DMS114 treated with DMSO at 0.1 percent for 48 hours (cell line): Measurements from ENCODE around the gene CYB561D2.

Experiments used
- DNase-seq: peaks from one replicate; lab custom pipeline; 2025; ENCODE audit not compliant: unreplicated experiment; lab: John Stamatoyannopoulos, UW

The CYB561D2 gene

GRCh38 chr3:50340448-50341329 is 10.0 kb upstream of the CYB561D2 start, which contains the start of gene RASSF1:
RASSF1 (minus strand) TSS chr3:50340836; CDS start chr3:50340805, 31 bp downstream.
- DNase-seq, result no peak

GRCh38 chr3:50341537-50341936 is 9.1 kb upstream of the CYB561D2 start:
- no peak for DNase-seq

DNA sequence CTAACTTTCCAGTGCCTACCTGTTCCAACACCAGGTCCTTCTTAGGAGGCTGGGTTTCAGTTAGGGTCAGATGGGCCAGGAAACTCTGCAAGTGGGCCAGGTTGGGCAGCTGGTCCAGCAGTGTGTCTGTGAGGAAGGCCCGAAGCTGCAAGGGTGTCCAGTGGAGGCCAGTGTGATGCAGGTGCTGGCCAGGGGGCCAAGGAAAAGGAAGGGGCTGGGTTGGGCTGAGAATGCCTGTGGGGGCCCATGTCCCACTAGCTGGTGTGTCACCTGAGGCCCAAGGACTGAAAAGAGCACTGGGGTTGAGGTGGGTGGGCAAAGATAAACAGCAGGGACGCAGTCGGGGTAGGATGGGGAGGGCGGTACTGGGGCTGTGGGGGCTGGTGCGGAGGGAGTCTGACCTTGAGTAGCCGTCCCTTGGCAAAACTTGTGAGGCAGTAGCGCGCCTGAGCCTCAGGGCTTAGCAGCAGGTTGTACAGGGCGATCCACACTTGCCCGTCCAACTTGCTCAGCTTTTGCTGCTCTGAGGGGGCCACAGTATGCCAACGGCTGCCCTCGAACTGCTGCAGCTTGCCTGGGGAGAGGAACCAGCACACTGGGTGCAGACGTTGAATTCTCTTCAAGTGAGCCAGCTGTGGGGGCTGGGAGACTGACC is 8.5 kb upstream of the CYB561D2 start:
- DNase-seq, result no peak

- no peak for DNase-seq
Measured at GRCh38 chr3:50342813-50343633, 7.6 kb upstream of the CYB561D2 start.

GRCh38 chr3:50345008-50345407 is 5.7 kb upstream of the CYB561D2 start:
- DNase-seq, result no peak

GRCh38 chr3:50345586-50346234 is 5.0 kb upstream of the CYB561D2 start, which contains the start of gene ZMYND10:
ZMYND10 (minus strand) TSS chr3:50345732; CDS start chr3:50345579, 153 bp downstream.
- DNase-seq, result peak; percentile 52

GRCh38 chr3:50347187-50347813 is 3.4 kb upstream of the CYB561D2 start:
- DNase-seq, result no peak

- no peak for DNase-seq
Measured at GRCh38 chr3:50350213-50350526, 492 bp upstream of the CYB561D2 start.

DNA sequence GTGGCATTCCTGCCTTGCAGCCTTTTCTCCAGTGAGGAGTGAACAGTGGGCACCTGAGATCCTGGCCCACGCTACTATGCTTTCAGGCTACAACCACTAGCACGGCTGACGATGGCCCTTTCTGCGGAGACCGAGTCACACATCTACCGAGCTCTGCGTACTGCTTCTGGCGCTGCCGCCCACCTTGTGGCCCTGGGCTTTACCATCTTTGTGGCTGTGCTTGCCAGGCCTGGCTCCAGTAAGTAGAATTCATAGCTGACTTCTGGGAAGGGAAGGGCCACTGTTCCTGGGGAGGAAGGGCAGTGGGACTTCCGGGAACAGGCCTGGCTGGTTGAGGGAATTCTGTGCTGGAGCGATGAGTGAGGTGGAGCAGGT is 648 bp downstream of the CYB561D2 start:
- no peak for DNase-seq

DNA sequence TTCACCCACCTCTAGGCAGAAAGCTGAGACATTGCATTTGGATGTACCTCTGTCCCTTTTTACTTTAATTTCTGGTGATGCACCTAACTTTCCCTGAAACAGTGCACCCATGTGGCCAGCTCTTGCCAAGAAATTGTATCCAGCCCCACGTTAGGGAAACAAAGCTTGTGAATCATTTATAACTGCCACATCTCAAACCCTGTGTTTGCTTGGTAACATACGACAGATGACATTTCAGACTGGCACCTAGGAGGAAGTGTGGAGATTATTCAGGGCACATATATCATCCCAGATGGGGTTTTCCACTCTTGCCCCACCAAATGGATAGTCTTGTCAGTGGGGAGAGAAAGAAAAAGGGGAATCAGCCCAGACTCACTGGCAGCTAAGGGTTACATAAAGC is 2.1 kb downstream of the CYB561D2 start:
- peak; percentile 12 for DNase-seq

DNA sequence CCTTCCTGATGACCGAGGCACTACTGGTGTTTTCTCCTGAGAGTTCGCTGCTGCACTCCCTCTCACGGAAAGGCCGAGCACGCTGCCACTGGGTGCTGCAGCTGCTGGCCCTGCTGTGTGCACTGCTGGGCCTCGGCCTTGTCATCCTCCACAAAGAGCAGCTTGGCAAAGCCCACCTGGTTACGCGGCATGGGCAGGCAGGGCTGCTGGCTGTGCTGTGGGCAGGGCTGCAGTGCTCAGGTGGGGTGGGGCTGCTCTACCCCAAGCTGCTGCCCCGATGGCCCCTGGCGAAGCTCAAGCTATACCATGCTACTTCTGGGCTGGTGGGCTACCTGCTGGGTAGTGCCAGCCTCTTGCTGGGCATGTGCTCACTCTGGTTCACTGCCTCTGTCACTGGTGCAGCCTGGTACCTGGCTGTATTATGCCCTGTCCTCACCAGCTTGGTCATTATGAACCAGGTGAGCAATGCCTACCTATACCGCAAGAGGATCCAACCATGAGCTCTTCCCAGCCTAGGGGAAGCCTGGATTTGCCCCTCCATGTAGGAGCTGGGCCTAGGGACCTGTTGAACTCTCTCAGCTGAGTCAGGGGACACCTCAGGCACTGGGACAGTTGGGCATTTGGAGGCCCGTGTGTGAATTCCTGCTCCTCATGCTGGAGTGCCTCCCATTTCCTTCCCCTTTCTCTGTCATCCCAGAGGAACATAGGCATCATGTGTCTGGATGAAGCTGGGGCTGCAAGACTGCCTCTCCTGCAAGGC is 2.8 kb downstream of the CYB561D2 start:
- DNase-seq, result no peak

- DNase-seq, result no peak
Measured at GRCh38 chr3:50354186-50354764, 3.6 kb downstream of the CYB561D2 start.

GRCh38 chr3:50354850-50355249 is 4.2 kb downstream of the CYB561D2 start:
- DNase-seq, result no peak

- no peak for DNase-seq
Measured at GRCh38 chr3:50355829-50356552, 5.3 kb downstream of the CYB561D2 start.

- no peak for DNase-seq
Measured at GRCh38 chr3:50356553-50356952, 5.9 kb downstream of the CYB561D2 start.

- DNase-seq, result no peak
Measured at GRCh38 chr3:50357481-50357880, 6.8 kb downstream of the CYB561D2 start.

DNA sequence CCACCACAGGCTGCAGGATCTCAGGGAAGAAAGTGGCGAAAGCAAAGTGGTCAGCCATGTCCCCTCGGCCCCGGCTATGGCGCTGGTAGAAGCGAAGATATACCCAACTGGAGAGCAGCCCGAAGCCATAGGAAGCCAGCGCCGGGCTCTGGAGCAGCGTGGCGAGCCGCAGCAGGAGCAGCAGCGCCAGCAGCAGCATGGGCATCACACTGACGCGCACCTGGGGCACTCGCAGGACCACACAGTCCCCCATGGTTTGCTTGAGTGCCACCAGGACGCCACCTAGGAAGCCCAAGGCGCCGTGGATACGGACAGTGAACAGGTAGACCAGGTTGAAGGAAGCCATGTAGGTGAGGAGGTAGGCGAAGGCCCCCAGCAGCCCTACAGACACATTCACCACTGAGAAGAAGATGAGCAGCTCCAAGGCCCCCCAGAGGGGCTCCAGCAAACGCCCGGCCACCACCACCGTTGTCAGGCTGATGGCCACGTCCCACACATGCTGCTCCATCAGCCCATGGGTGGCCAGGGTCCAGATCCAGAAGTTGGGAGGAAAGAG is 7.8 kb downstream of the CYB561D2 start:
- no peak for DNase-seq

DNA sequence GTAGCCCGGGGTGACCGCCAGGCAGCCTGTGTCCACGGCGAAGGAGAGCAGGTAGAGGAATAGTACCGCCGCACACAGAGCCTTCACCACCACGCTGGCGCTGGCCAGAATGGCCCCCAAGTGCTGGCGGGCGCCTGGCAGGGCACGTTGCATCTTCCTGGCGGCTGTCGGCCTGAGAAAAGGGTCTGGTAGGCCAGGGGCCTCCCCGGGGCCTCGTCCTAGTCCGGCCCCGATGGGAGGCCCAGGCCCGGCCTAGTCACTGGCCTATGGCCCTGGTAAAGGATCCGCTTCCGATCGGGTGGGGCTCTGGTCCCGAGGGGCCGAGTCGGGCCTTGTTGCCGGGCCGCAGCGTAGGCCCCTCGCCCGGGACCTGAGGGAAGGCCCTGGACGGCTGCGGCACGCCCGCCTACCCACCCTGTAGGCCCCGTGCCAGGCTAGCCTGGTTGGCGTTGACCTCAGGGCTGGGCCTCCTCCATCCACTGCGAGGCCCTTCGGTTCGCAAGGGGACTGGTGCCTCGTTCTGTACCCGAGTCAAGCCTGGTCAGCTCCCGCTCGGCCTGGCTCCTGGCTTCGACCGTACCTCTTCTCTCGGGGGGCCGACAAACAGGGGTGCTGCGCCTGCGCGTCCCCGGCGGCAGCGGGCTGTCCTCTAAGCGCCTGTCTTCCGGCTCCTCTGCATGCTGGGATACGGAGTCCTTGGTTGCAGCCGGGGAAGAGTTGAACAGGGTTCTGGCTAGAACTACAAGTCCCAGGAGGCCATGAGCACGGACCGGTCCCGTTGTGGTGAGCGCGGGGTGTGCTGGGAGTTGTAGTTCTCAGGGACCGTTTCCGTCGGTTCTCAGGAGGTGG is 8.5 kb downstream of the CYB561D2 start, which contains the start of gene TMEM115:
TSS of gene TMEM115 (minus strand) at position 611 of the 849 bp plus-strand sequence. CDS start at position 153, 458 bp downstream.
- peak; percentile 95 for DNase-seq
